Suprapubic skin (tissue), 3 donors: Measurements from ENCODE around the gene POLR2L.

Experiments used
- POLR2AphosphoS5 ChIP-seq, 3 donors: sonication (generic); formaldehyde crosslinking; IDR thresholded peaks; one replicate each; pipeline ENCODE4 v1.6.1; 2017; ENCODE audit warnings: antibody characterized with exemption in 3 of 3
- TF ChIP-seq, protein P1 (sequence below), 2 donors: fragments of 200-600 bp in 1 of 2; fragments of 450-650 bp in 1 of 2; sonication (generic) in 1 of 2; IDR thresholded peaks; one replicate each; pipeline ENCODE4 v1.5.1; 2016 to 2019; ENCODE audit warnings: antibody characterized with exemption in 2 of 2, mild to moderate bottlenecking in 1 of 2, moderate library complexity in 1 of 2

DNA sequence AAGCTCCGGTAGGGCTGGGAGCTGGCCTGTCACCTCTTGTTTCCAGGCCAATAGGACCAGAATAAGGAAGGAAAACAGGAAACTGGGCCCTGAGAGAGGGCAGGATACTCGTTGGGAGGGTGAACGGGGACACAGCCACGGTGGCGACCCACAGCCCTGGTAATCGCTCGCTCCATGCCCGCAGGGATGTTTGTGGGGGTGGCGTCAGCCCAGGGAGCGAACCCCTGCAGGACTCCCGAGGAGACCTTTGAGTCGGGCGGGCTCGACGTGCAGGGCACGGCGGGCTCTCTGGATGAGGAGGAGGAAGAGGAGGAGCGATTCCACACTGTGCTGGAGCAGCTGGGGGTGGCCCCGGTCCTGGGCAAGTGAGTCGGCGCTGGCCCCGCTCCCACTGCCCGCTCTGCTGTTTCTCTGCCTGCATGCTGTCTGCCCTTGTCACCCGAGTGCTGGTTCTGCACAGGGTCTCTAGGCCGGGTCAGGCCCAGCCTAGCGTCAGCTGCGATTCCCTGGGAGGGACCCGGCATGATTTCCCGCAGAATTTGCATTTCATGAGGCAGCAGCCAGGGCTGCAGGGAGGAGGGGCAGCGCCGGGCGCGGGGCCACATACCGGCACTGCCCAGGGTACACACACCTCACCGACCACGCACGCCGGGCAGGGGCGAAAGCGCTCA lies 13.0 kb downstream of the POLR2L start:
- TF ChIP-seq POLR2AphosphoS5 (IDR thresholded peaks at IDR 0.05): no peak
- TF ChIP-seq, protein P1, sequence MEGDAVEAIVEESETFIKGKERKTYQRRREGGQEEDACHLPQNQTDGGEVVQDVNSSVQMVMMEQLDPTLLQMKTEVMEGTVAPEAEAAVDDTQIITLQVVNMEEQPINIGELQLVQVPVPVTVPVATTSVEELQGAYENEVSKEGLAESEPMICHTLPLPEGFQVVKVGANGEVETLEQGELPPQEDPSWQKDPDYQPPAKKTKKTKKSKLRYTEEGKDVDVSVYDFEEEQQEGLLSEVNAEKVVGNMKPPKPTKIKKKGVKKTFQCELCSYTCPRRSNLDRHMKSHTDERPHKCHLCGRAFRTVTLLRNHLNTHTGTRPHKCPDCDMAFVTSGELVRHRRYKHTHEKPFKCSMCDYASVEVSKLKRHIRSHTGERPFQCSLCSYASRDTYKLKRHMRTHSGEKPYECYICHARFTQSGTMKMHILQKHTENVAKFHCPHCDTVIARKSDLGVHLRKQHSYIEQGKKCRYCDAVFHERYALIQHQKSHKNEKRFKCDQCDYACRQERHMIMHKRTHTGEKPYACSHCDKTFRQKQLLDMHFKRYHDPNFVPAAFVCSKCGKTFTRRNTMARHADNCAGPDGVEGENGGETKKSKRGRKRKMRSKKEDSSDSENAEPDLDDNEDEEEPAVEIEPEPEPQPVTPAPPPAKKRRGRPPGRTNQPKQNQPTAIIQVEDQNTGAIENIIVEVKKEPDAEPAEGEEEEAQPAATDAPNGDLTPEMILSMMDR (IDR thresholded peaks at IDR 0.05): no peak
